Activated CD8-positive, alpha-beta memory T cell treated with anti-CD3 and anti-CD28 coated beads, Interleukin-2, amount 50 U/mL, for 24 hours (primary cell): Measurements from ENCODE around the gene MAPKAP1.

Source experiments
- DNase-seq: peaks from one replicate; pipeline ENCODE4 v3.0.0-alpha.2; 2020; ENCODE audit errors: extremely low read depth

MAPKAP1 gene

GRCh38 chr9:125536167-125536772 lies 170.7 kb downstream of the MAPKAP1 start:
- DNase-seq, result no peak

- no peak for DNase-seq
These were observed 171.9 kb downstream of the MAPKAP1 start for GRCh38 chr9:125534971-125535701.

DNA sequence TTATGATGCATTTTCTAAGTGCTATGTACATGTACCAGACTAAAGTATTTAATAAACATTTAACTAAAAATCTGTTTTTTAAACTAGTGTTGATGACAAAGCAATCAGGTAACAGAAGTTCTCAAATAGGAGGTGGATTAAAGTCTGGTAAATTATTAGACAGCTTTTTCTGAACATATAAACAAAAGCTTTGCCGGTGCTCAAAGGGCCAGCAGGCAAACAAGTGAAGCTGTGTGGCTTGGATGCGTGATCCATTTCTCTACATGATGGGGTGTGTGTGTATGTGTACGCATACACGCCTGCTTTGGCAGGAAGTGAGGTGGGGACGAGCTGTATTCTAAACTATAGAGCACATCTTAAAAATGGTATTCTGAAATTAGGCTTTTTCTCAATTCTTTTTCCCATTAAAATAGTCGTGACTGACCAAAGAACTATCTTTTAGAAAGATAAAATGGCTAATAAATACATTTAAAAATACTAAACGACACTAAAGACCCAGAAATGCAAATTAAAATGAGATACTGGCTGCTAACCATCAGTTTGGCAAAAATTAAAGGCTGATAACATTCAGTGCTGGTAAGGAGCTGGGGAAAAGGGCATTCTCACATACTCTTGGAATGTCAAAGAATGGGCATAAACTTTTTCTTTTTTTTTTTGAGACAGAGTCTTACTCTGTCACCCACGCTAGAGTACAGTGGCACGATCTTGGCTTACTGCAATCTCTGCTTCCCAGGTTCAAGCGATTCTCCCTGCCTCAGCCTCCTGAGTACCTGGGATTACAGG lies 174.0 kb downstream of the MAPKAP1 start:
- DNase-seq, result no peak

DNA sequence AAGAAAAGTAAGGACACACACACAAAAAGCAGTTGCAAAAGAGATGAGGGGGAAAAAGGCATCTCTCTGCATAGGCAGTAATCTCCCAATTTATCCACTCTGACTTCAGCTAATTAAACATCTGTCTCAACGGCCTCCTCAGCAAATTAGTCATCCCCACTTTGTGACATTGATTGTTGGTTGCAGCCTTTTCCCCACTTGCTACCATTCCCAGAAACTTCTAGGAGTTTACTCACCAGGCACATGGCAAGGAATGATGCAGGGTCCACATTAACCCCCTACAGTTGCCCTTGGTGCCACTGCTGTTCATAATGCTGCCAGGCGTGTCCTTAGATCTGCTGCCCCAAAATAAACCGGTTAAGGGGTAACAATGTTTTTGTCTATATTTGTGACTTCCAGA lies 174.6 kb downstream of the MAPKAP1 start:
- DNase-seq, result no peak

GRCh38 chr9:125529589-125530515 lies 177.2 kb downstream of the MAPKAP1 start:
- no peak for DNase-seq

GRCh38 chr9:125529107-125529506 lies 177.9 kb downstream of the MAPKAP1 start:
- DNase-seq, result no peak

DNA sequence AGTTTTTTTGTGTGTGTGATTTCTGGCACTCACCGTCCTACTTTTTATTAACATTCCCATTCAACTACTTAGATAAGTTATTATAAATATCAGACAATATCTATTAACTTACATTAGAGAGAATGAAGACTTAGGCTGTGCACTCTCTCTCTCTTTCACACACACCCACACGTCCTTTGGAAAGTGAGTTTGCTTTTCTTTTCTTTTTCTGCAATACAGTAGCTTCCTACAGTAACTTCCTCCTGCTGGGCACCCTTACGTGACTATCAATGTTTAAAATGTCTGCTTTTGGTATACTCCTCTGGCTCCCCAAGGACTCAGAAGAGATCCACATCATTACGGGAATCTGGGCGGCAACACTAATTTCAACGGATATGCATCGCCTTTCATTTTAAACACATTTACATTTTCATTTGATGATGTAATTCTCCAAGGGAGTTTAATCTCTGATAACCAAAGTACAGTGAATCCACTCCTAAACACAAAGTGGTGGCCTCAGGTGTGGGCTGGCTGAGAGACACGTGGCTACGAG lies 179.5 kb downstream of the MAPKAP1 start:
- DNase-seq, result no peak

DNA sequence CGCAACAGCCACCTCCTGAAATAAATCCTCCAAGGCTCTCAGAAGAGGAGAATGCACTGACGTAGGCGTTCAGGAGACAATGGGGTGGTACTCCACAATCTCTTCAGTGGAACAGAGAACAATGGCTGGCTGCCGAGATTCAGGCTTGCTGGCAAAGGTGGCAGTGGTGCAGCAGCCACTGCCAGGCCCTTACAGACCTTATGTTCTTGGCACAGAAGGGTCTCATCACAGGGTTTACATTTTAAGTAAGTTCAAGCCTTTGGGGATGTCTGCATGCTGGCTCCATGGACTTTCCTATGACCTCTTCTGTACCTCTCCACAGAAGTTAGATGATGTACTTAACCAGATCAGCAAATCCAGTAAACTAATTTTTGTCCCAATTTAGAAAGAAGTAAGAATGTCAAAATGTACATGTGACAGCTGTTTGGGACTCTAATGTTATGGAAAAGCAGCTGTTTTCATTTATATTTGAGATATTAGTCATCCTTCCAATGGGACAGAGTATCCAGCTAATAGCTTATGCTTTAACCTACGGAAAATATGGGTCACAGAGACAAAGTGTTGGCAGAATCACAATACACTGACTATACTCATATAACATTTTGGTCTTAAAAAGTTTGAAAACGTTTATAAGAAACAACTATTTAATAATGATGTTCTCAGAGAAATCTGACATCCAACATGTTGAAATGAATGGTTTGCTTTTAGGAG lies 180.9 kb downstream of the MAPKAP1 start:
- DNase-seq, result no peak

- DNase-seq, result no peak
These were observed 182.2 kb downstream of the MAPKAP1 start for GRCh38 chr9:125524583-125525355.

DNA sequence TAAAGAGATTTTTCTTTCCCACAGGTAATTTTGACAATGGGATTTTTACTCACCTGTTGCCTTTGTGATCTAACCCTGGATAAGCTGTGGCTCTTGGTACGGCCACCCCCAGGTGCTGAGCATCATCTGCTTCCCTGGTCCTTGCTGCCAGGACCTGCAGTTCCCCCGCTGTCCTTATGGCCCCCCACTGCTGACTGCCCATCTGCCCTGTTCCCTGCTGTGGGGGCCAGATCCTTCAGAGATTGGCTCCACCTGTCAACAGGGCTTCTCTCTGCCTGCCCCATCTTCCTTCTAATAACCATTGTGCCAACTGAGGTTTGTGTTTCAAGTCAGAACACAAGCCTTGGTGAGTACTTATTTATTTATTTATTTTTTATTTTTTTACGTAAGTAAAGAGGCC lies 183.3 kb downstream of the MAPKAP1 start:
- DNase-seq, result no peak

DNA sequence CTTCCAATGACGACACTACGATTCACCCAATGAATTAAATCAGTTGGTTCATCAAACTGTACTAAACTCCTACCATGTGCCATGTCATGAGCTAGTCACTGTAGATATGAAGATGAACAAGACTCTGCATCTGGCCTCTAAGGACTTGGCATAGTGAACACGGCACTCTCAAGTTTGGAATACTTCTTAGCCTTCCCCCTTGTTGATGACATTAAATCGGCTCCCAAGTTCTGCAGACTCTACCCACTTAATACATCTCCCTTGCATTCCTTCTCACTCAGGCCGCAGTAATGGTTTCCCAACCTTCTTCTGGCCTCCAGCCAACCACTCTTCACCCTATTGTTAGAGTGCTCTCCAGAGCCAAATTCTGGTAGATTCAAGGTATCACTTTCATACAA lies 184.7 kb downstream of the MAPKAP1 start:
- no peak for DNase-seq

DNA sequence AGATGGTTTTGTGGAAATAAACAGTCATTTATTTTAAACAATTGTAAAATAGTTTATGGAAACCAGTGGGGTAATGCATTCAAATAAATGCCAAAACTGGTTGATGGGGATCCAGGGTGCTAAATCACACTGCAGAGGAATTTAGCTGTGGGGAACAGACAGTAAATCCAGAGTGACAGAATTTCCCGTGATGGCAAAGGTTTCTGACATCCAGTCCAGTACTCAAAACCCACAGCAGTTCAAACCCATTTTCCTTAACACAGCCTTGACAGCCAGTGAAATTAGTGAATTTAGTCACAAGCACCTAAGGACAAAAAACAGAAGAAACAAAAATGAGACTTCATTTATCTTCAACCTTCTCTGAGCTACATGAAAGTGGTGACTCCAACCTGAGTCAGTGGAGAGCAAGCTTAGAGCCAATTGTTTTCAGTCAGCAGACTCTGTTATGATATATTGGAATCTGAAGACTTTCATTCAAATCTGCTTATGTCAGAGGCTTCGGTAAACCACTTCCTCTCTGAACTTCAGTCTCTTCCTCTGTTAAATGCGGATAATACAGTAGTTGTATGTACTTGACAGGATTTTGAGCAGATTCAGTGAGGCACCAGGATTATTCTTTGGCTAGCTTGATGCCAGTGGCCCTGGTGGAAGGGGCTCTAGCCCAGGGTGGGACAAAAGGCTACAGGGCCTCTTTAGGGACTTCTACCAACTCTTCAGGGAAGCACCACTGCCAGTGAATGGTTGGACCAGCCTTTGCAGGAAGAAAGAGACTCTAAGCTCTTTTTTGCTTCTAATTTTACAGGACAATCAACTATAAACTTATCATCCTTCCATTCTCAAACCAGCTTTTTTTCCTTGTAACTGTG lies 185.3 kb downstream of the MAPKAP1 start:
- DNase-seq, result peak; percentile 5

DNA sequence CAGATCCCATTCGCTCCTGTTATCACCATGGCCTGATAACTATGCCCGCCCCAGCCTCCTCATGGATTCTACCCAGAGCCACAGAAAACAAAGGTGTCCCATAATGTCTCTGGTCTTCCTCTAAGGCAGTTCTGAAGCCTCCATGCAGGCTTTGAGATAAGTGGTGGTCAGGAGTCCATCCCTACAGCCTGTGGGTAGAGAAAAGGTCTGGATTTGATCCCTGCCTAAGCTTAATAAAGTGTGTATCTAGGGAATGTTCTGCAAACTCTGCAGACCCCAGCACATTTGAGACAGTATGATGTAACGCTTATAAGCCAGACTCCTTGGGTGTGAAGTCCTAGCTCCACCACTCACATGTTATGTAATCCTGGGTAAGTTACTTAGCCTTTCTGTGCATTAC lies 187.3 kb downstream of the MAPKAP1 start:
- no peak for DNase-seq

GRCh38 chr9:125517577-125517976 lies 189.4 kb downstream of the MAPKAP1 start:
- no peak for DNase-seq

- no peak for DNase-seq
These were observed 190.7 kb downstream of the MAPKAP1 start for GRCh38 chr9:125515983-125516940.

DNA sequence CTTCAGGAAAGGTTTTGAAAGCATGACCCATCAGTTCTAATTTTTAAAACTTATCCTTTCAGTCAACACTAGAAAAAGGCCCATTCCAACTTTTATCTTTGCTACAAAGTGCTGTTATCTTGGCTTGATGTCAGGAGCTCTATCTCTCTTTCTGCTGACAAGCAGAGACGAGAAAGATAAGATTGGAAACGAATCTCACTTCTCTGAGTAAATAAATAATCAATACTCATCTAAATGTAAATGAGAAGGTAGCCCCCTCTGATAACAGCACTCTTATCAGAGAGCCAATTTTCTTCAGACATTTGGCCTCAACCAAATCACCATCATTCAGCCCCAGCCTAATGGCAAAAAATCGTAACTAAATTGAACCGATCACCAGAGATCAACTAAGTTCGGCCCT lies 191.7 kb downstream of the MAPKAP1 start:
- DNase-seq, result no peak

DNA sequence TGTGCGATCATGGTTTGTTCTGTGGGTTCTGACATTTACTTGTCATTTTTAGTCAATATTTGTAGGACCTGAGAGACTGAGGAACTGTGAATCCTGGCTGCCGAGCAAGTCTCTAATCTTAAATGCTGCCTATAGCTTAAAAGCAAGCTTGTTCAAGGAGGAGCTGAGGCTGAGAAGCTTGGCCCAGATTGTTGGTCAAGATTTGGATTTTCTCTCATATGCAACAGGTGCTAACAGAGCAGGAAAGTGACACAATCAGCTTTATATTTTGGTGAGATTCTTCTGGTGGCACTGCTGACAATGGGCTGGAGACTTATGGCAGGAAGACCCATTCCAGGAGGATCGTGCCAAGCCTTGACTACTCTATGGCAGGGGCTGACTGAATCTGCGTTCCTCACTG lies 192.5 kb downstream of the MAPKAP1 start:
- no peak for DNase-seq
